ENCODE results near the gene CTXN1.
"Not testable (repeated sequence)": the region's sequence is repeated elsewhere in the genome, so short reads cannot be mapped to it uniquely, and the experiment has no call there.

Gene CTXN1

GRCh38 chr19:7926021-7926726, at the start of gene CTXN1:
CTXN1 (minus strand) TSS chr19:7926135; CDS start chr19:7925538, 597 bp downstream.
- peak; percentile 78 for DNase-seq

DNA sequence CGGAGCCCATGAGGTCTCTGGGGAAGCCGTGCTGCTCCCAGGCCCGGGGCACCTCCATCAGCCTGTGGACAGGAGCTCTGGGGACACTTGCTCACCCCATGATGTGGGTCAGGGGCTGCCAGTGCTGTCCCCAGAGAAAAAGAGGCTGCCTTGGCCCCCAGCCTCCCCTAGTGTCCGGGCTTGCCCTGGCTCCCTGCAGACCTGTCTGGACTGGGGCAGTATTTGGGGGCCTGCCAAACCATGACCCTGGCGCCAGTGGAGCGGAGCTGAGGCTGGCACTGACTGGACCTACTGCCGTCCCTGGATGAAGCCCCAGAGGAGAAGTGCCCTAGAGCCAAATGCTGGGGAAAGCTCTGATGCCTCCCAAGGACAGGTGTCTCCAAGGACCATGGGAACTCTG, 49.1 kb upstream of the CTXN1 start:
- no peak for DNase-seq

DNA sequence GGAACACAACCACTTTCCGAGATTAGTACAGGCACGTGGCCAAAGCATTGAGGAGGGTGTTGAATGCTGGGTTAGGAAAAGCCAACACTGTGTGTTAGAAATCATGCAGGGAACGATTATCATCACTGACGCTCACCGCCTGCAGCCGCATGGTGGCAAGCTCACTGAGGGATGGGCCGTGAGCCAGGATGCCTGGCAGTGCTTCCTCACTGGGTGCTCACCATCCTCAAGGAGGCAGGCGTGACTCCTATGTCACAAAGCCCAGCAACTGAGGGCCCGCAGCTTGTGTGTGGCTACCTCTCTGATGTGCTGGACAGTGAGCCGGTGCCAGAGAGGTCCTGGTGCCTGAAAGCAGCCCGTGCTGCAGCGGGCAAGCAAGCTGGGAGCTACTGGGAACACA, 47.9 kb upstream of the CTXN1 start:
- no peak for DNase-seq

- DNase-seq, result no peak
Measured at GRCh38 chr19:7971553-7972520, 45.9 kb upstream of the CTXN1 start.

GRCh38 chr19:7970716-7971448, 44.9 kb upstream of the CTXN1 start:
- no peak for DNase-seq

DNA sequence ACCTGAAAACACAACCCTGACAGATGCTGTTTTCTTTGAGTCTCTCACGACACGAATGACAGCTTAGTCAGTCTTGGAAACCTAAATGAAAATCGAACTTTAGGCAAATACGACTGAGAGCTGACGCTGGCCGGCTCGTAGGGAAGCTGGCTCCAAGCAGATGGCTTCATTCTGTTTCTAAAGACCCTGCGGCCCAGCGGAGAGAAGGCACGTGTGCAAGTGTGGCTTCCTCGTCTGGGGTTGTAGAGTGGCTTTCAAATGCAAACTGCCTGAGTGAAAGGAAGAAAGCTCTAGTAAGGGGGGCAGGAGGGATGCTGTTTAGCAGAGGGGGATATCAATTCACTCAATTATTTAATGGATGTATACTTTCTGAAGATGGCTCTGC, 43.6 kb upstream of the CTXN1 start:
- DNase-seq, result no peak

DNA sequence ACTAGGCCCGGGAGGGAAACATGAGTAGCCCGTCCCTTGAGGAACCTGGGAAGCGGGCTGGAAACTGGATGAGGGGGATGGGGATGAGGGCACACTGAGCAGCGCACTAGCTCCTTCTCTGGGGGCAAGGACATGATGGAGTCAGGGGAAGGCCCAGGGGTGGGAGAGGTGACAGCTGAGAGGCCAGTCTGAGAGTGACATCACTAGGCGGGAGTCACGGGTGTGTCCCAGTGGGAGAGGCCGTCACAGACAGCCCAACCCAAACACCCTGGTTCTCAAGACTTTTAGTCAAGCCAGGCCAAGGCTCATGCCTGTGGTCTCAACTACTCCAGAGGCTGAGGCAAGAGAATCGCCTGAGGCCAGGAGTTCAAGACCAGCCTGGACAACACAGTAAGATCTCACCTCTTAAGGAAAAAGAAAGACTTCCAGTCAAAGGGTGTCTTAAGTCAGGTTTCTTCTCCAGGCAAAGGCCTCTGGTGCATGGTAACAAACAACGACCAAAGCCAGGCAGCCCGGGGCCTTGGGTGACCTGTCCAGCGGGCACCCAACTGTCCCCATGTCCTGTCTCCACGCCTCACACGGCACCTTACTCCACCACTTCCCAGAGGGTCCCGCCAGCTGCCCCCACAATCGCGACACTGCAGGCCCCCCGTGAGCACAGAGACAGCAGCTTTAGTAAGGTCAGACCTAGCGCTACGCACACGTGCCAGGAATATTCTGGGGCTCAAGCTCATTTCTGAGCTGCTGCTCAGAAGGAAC, 43.0 kb upstream of the CTXN1 start:
- no peak for DNase-seq

- no peak for DNase-seq
Measured at GRCh38 chr19:7968008-7968795, 42.3 kb upstream of the CTXN1 start.

- no peak for DNase-seq
Measured at GRCh38 chr19:7965921-7966665, 40.2 kb upstream of the CTXN1 start.

GRCh38 chr19:7965259-7965841, 39.4 kb upstream of the CTXN1 start:
- no peak for DNase-seq

DNA sequence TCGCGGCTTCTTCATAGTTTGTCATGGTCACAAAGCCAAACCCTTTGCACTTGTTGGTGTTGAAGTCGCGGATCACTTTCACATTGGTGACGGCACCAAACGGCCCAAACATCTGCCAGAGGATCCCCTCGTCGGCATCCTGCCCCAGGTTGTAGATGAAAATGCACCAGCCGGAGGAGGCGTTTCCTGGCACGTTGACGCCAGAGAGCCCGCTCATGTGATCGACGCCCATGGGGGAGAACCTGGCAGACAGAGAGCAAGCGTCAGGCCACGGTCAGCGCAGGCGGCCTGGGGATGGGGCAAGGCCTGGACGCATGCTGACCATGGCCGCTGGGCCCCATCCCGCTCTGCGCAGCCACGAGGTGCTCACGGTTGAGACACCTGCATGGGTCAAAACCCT, 37.6 kb upstream of the CTXN1 start:
- DNase-seq, result no peak

DNA sequence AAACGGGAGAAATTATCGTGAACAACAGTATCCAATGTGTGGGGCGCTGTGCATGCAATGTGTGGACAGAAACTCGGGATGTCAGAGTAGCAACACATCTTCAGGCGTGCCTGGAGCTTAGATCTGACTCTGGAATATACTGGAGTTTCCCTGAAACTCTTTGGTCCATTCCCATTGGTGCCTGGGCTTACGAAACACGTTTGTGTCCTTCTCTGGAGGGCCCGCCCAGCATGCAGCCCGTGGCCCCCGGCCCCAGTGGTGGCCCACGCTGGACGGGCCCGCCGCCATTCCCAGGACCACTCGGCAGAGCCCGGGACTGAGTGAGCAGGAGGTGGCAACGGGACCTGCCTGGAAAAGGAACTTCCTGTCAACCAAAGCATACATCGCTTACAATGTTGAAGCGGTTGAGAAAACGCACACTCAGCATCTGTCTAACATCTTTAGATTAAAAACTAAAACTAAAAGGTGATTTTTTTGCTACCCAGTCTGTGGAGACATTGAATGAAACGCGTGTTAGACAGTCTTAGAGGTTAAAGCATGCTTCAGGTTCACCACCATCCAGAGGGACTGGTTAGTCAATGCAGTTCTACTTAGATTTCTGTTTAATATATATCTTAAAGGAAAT, 36.8 kb upstream of the CTXN1 start:
- DNase-seq, result no peak

GRCh38 chr19:7961920-7962626, 36.1 kb upstream of the CTXN1 start:
- DNase-seq, result no peak

DNA sequence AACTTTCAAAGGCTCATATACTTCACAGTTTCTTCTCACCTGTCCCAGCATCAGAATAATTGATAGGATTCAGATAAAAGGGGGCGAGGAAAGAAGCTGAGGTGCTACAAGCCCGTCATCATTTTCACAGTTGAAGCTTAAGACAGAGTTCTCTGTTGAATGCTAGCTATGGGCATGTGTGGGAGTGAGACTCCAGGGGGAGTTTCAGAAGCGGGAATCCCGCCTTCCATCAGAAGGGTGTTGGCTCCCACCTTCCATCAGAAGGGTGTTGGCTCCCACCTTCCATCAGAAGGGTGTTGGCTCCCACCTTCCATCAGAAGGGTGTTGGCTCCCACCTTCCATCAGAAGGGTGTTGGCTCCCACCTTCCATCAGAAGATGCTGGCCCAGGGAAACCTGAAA, 35.1 kb upstream of the CTXN1 start:
- not testable (repeated sequence) for DNase-seq

DNA sequence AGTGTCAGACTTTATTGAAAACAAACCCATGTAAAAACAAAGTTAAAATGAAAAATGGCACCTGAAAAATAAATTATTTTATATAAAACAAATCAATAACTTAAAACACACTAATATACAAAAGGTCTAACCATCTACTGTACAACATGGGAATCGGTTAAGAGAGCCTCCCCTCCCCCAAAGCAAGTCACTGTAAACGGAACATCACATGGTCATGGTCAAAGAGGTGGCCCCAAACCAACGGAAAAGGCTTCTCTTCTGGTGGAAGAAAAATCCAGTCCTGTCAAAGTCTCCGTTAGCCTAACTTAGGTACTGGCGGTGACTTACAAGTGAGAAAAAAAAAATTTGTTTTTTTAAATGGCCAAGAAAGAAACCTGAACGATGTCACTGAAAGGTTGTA, 33.3 kb upstream of the CTXN1 start:
- DNase-seq, result no peak

DNA sequence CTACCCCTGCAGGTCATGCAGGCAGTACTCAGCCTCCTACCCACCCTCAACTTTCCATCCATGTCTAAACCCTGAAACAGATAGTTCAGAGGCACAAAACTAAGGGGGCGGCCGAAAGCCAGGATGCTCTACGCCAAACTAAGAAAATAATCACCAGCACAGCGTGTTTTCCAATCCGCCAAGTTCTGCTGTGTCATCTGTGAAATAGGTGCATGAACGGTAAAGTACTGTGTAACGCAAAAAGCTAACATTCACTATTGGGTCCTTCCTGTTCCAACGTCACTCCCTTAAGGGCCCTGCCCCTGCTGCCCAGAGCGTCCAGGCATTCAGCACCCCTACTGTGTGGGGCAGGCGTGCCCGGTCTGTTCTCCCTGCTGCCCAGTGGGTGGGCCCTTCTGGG, 29.8 kb upstream of the CTXN1 start:
- DNase-seq, result no peak

GRCh38 chr19:7953576-7953975, 27.6 kb upstream of the CTXN1 start:
- no peak for DNase-seq

- DNase-seq, result no peak
Measured at GRCh38 chr19:7953060-7953459, 27.1 kb upstream of the CTXN1 start.

DNA sequence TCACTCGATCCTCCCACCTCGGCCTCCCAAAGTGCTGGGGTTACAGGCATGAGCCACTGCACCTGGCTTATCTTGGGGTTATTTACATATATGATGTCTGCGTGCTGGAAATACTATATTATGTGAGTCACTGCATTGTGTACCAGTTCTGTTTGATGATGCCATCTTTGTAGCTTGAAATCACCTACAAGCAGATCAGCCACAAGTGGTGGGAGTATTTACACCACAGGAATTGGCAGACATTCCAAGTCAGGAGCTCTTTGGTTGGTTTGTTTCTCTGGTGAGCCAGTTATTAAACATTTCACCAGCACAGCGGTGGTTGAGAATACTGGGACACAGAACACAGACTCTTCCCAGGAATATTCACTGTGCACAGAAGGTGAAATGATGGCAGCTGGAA, 22.0 kb upstream of the CTXN1 start:
- DNase-seq, result no peak
